Heart left ventricle (tissue), 16 donors: Measurements from ENCODE around the gene TPR. TPM values are rescaled to one million over a fixed set of nuclear protein-coding genes. Genes with fewer than 3 reads are reported as not detected.

ENCODE experiments used
- ATAC-seq, 4 donors: fragments of 200-7000 bp; cut with Tn5 transposase; one replicate each; pipeline ENCODE4 v1.9.1; 2020 to 2022; ENCODE audit warnings: moderate library complexity in 4 of 4, mild to moderate bottlenecking in 3 of 4, moderate number of reproducible peaks in 1 of 4
- DNase-seq, 5 donors: peaks; one replicate each; pipeline ENCODE4 v3.0.0-alpha.2; 2020
- H3K27ac ChIP-seq, 12 donors: fragments of 200-600 bp; sonication (generic) in 4 of 12; one replicate each; pipeline versions ENCODE4 v1.5.0 to v1.8.0; 2016 to 2022; ENCODE audit warnings: mild to moderate bottlenecking in 2 of 12
- H3K27me3 ChIP-seq, 9 donors: fragments of 200-600 bp; sonication (generic) in 2 of 9; one replicate each; pipeline versions ENCODE4 v1.5.1 to v1.8.0; 2016 to 2022; ENCODE audit warnings: mild to moderate bottlenecking in 3 of 9
- H3K36me3 ChIP-seq, 9 donors: fragments of 200-600 bp; sonication (generic) in 2 of 9; one replicate each; pipeline versions ENCODE4 v1.5.0 to v1.8.0; 2018 to 2022; ENCODE audit warnings: mild to moderate bottlenecking in 2 of 9
- H3K4me1 ChIP-seq, 12 donors: fragments of 200-600 bp; sonication (generic) in 4 of 12; one replicate each; pipeline versions ENCODE4 v1.5.0 to v1.8.0; 2016 to 2022; ENCODE audit warnings: mild to moderate bottlenecking in 3 of 12
- H3K4me3 ChIP-seq, 12 donors: fragments of 200-600 bp; sonication (generic) in 4 of 12; one replicate each; pipeline versions ENCODE4 v1.5.0 to v1.8.0; 2017 to 2022; ENCODE audit warnings: mild to moderate bottlenecking in 9 of 12, moderate library complexity in 4 of 12
- H3K9me3 ChIP-seq, 12 donors: fragments of 200-600 bp; sonication (generic) in 4 of 12; one replicate each; pipeline versions ENCODE4 v1.5.0 to v1.8.0; 2016 to 2022; ENCODE audit warnings: mild to moderate bottlenecking in 1 of 12
- POLR2A ChIP-seq, 2 donors: fragments of 450-650 bp; IDR thresholded peaks; one replicate each; pipeline ENCODE4 v1.6.1; 2017; ENCODE audit warnings: antibody characterized with exemption in 2 of 2, mild to moderate bottlenecking in 2 of 2, moderate library complexity in 2 of 2
- WGBS, 4 donors: extraction: QIAGEN DNeasy Blood & Tissue Kit in 2 of 4; methylation state at CpG; one replicate each; pipeline versions ENCODE4 v1.1.5 to v1.1.7; 2013 to 2018; 5-methylcytosine and 5-hydroxymethylcytosine counted together
- intact Hi-C, 10 donors: fragments of 100-400 bp; cut with DNase I; formaldehyde crosslinking; loops; one replicate each; pipeline versions ENCODE4 v1.11.1 to v1.14.2; 2022
- polyA plus RNA-seq, 2 donors: library from polyadenylated mRNA; stranded (reverse); fragments of 200-250 nt; gene quantifications; one replicate each; pipeline ENCODE4 v1.2.3, GENCODE V29; 2013
- total RNA-seq, 9 donors: library from RNA; depleted of rRNA in 2 of 9; stranded (reverse); fragments of >200 nt in 2 of 9; fragmentation: NEBNext Ultra II Directional in 3 of 9; extraction: Animal tissue kit (Norgen Biotek cat#: 25700) in 3 of 9; gene quantifications; one replicate each; pipeline versions ENCODE4 v1.1.0 to v1.2.4, GENCODE V29; 2016 to 2023
- TF ChIP-seq, protein P1 (sequence below), 12 donors: fragments of 200-600 bp; sonication (generic) in 4 of 12; IDR thresholded peaks; one replicate each; pipeline versions ENCODE4 v1.5.0 to v1.8.0; 2018 to 2022; ENCODE audit warnings: antibody characterized with exemption in 12 of 12, mild to moderate bottlenecking in 5 of 12
- donor health status: ischemic (EF 13 %, LVEDD 7.1; RV severe dilation, severe dysfunction).
- donor health status: healthy with polysubstance abuse.
- donor health status: DM: no; HTN: yes; CAD: no.
- donor health status: DM: no; HTN: no; CAD: no.
- donor health status: ischemic (EF 25% LVEDD 6.9; RV normal size, moderate dysfunction).
- donor health status: ischemic (EF 25% LVEDD 5.7; RV mildly dilated, moderate dysfunction).
- donor health status: healthy.
- donor health status: DM: yes; HTN: yes; CAD: no.
- donor health status: ischemic (EF 35%, LVEDD 5.7; RV mildly dilated, moderate dysfunction).
- donor health status: nonischemic (EF 11% LVEDD 7.7; RV severe dilation, severe dysfunction).
- donor health status: DM: yes; HTN: yes; CAD: no.
- donor health status: PGD.
- donor health status: ischemic (EF 29% LVEDD 5.4; RV normal size, mild dysfunction).
- donor health status: nonischemic (EF 23%, LVEDD 6.1; RV moderate dilation, normal function).

TPR gene
- total and polyA plus RNA-seq, 11 donors = 11.0 to 90.8 (median 54.3) TPM

DNA sequence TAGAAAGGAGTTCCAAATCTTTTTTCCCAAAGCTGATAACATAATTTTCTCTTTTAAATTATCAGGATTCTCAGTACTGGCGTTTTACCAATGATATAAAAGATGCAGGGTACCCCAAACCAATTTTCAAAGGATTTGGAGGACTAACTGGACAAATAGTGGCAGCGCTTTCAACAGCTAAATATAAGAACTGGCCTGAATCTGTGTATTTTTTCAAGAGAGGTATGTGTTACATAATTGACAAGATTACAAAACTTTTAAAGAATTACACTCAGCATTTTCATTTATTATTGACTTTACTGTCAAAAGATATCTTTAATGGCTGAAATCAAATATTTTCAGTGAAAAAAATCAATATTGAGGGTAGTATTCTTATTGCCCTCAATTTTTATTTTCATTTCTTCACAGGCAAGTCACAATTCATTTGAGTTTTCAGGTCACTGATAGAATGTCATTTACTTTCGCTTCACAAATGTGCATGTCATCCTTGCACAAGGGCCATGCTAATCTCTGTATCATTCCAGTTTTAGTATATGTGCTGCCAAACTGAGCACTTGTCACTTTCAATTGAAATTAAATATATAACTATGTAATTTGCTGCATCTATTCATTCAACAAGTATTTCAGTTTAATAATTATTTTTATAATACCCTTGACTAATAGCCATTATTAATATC, 63.5 kb downstream of the TPR start:
- Histone ChIP-seq H3K4me3 (no peak overlapping the region), H3K27ac (no peak overlapping the region), H3K27me3 (no peaks in the 10 kb centered on the region), H3K4me1 (no peaks in the 10 kb centered on the region), H3K36me3 (peaks cover 0 to 68% (median 59%) of the 10 kb centered on the region in 9 donors), H3K9me3 (no peaks in the 10 kb centered on the region)
- DNase-seq (no peak), ATAC-seq (no peak)
- intact Hi-C loops = no loop called here
- WGBS, 4 donors = 96 to 98% (median 97%) methylated on average over 3 of the region's 3 CpGs
- TF ChIP-seq, protein P1, sequence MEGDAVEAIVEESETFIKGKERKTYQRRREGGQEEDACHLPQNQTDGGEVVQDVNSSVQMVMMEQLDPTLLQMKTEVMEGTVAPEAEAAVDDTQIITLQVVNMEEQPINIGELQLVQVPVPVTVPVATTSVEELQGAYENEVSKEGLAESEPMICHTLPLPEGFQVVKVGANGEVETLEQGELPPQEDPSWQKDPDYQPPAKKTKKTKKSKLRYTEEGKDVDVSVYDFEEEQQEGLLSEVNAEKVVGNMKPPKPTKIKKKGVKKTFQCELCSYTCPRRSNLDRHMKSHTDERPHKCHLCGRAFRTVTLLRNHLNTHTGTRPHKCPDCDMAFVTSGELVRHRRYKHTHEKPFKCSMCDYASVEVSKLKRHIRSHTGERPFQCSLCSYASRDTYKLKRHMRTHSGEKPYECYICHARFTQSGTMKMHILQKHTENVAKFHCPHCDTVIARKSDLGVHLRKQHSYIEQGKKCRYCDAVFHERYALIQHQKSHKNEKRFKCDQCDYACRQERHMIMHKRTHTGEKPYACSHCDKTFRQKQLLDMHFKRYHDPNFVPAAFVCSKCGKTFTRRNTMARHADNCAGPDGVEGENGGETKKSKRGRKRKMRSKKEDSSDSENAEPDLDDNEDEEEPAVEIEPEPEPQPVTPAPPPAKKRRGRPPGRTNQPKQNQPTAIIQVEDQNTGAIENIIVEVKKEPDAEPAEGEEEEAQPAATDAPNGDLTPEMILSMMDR (IDR thresholded peaks at IDR 0.05) = no peak
- TF ChIP-seq POLR2A (IDR thresholded peaks at IDR 0.05) = no peak

DNA sequence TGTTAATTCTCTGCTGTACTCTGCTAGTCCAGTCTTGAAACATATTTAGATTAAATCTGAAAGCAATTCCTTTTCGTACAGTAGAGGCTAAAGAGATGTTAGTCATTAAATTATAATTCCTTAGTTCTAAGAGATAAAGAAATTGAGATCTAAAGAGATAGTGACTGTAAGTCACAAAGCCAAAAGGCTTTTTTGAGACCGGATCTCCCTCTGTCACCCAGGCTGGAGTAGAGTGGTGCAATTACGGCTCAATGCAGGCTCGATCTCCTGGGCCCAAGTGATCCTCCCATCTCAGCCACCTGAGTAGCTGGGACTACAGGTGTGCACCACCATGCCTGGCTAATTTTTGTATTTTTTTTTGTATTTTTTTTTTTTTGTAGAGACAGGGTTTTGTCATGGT, 64.7 kb downstream of the TPR start:
- Histone ChIP-seq H3K27ac (no peak overlapping the region), H3K4me1 (peaks cover 0 to 5% (median 0%) of the 10 kb centered on the region in 12 donors), H3K9me3 (no peaks in the 10 kb centered on the region), H3K36me3 (peaks cover 0 to 55% (median 47%) of the 10 kb centered on the region in 9 donors), H3K4me3 (no peak overlapping the region), H3K27me3 (no peaks in the 10 kb centered on the region)
- intact Hi-C loops = no loop called here
- no peak for ATAC-seq
- TF ChIP-seq, protein P1 (IDR thresholded peaks at IDR 0.05) = no peak
- TF ChIP-seq POLR2A (IDR thresholded peaks at IDR 0.05) = no peak
- no peak for DNase-seq
- 91 to 95% (median 92%) methylated on average over 4 of the region's 4 CpGs for WGBS, 4 donors

DNA sequence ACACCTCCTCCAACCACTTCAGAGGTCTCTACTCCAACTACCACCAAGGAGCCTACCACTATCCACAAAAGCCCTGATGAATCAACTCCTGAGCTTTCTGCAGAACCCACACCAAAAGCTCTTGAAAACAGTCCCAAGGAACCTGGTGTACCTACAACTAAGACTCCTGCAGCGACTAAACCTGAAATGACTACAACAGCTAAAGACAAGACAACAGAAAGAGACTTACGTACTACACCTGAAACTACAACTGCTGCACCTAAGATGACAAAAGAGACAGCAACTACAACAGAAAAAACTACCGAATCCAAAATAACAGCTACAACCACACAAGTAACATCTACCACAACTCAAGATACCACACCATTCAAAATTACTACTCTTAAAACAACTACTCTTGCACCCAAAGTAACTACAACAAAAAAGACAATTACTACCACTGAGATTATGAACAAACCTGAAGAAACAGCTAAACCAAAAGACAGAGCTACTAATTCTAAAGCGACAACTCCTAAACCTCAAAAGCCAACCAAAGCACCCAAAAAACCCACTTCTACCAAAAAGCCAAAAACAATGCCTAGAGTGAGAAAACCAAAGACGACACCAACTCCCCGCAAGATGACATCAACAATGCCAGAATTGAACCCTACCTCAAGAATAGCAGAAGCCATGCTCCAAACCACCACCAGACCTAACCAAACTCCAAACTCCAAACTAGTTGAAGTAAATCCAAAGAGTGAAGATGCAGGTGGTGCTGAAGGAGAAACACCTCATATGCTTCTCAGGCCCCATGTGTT, 66.6 kb downstream of the TPR start:
- no peak for ATAC-seq

DNA sequence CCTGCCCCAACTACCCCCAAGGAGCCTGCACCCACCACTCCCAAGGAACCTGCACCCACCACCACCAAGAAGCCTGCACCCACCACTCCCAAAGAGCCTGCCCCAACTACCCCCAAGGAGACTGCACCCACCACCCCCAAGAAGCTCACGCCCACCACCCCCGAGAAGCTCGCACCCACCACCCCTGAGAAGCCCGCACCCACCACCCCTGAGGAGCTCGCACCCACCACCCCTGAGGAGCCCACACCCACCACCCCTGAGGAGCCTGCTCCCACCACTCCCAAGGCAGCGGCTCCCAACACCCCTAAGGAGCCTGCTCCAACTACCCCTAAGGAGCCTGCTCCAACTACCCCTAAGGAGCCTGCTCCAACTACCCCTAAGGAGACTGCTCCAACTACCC, 67.6 kb downstream of the TPR start:
- Histone ChIP-seq H3K4me1 (peaks cover 0 to 7% (median 0%) of the 10 kb centered on the region in 12 donors), H3K4me3 (no peak overlapping the region), H3K27ac (no peak overlapping the region), H3K27me3 (no peaks in the 10 kb centered on the region), H3K36me3 (peaks cover 0 to 27% (median 19%) of the 10 kb centered on the region in 9 donors), H3K9me3 (no peaks in the 10 kb centered on the region)
- TF ChIP-seq, protein P1 (IDR thresholded peaks at IDR 0.05) = no peak
- no peak for TF ChIP-seq POLR2A (IDR thresholded peaks at IDR 0.05)
- intact Hi-C loops = no loop called here
- DNase-seq = no peak
- ATAC-seq = no peak
- WGBS, 4 donors = 84 to 100% (median 98%) methylated on average over 2 to 6 of the region's 6 CpGs

More for the DNA sequence above, 66.6 kb downstream of the TPR start:
- Histone ChIP-seq H3K4me3 (no peak overlapping the region), H3K4me1 (peaks cover 0 to 7% (median 0%) of the 10 kb centered on the region in 12 donors), H3K9me3 (no peaks in the 10 kb centered on the region), H3K36me3 (peaks cover 0 to 37% (median 29%) of the 10 kb centered on the region in 9 donors), H3K27ac (no peak overlapping the region), H3K27me3 (no peaks in the 10 kb centered on the region)
- intact Hi-C loops = no loop called here
- TF ChIP-seq POLR2A (IDR thresholded peaks at IDR 0.05) = no peak
- TF ChIP-seq, protein P1 (IDR thresholded peaks at IDR 0.05) = no peak
- WGBS, 4 donors = 96 to 98% (median 97%) methylated on average over 6 of the region's 6 CpGs
- no peak for DNase-seq
